ENCODE results near the gene OR4N2.
"Not testable (repeated sequence)": the region's sequence is repeated elsewhere in the genome, so short reads cannot be mapped to it uniquely, and the experiment has no call there.

Gene OR4N2

GRCh38 chr14:19796520-19797108 is 7.0 kb upstream of the OR4N2 start:
- H3K27me3 ChIP-seq (ENCODE audit: control insufficient read depth in 5 of 5, insufficient read depth in 4 of 5, low read length in 5 of 5); H3K4me3 ChIP-seq (ENCODE audit: low read depth in 1 of 5, low read length in 5 of 5); H3K36me3 ChIP-seq (ENCODE audit: control insufficient read depth in 5 of 5, insufficient read depth in 5 of 5, low read length in 5 of 5); H3K4me1 ChIP-seq (ENCODE audit: control insufficient read depth in 5 of 5, insufficient read depth in 5 of 5, low read length in 5 of 5); H3K27ac ChIP-seq (ENCODE audit: low read depth, low read length); H3K9ac ChIP-seq (ENCODE audit: low read length in 5 of 5); H3K9me3 ChIP-seq (ENCODE audit: control insufficient read depth in 5 of 5, low read length in 5 of 5): not testable (repeated sequence)

GRCh38 chr14:19799880-19800279 is 3.7 kb upstream of the OR4N2 start:
- Histone ChIP-seq H3K27ac (ENCODE audit: low read depth, low read length) (no peak overlapping the region), H3K9ac (ENCODE audit: low read length in 5 of 5) (no peak overlapping the region), H3K36me3 (ENCODE audit: control insufficient read depth in 5 of 5, insufficient read depth in 5 of 5, low read length in 5 of 5) (no peaks in the 10 kb centered on the region), H3K27me3 (ENCODE audit: control insufficient read depth in 5 of 5, insufficient read depth in 4 of 5, low read length in 5 of 5) (peaks cover 0 to 3% (median 0%) of the 10 kb centered on the region in 5 donors), H3K9me3 (ENCODE audit: control insufficient read depth in 5 of 5, low read length in 5 of 5) (peaks cover 0 to 6% (median 3%) of the 10 kb centered on the region in 5 donors), H3K4me3 (ENCODE audit: low read depth in 1 of 5, low read length in 5 of 5) (no peak overlapping the region), H3K4me1 (ENCODE audit: control insufficient read depth in 5 of 5, insufficient read depth in 5 of 5, low read length in 5 of 5) (no peaks in the 10 kb centered on the region)

- peaks cover 0 to 6% (median 3%) of the 10 kb centered on the region in 5 donors for H3K9me3 ChIP-seq (ENCODE audit: control insufficient read depth in 5 of 5, low read length in 5 of 5)
- no peak overlapping the region for H3K4me3 ChIP-seq (ENCODE audit: low read depth in 1 of 5, low read length in 5 of 5)
- no peaks in the 10 kb centered on the region for H3K36me3 ChIP-seq (ENCODE audit: control insufficient read depth in 5 of 5, insufficient read depth in 5 of 5, low read length in 5 of 5)
- no peak overlapping the region for H3K9ac ChIP-seq (ENCODE audit: low read length in 5 of 5)
- H3K27ac ChIP-seq (ENCODE audit: low read depth, low read length): no peak overlapping the region
- H3K27me3 ChIP-seq (ENCODE audit: control insufficient read depth in 5 of 5, insufficient read depth in 4 of 5, low read length in 5 of 5): peaks cover 0 to 3% (median 0%) of the 10 kb centered on the region in 5 donors
- H3K4me1 ChIP-seq (ENCODE audit: control insufficient read depth in 5 of 5, insufficient read depth in 5 of 5, low read length in 5 of 5): no peaks in the 10 kb centered on the region
These were observed 3.1 kb upstream of the OR4N2 start for GRCh38 chr14:19800282-19801117.

GRCh38 chr14:19801118-19801464 is 2.5 kb upstream of the OR4N2 start:
- Histone ChIP-seq H3K9me3 (ENCODE audit: control insufficient read depth in 5 of 5, low read length in 5 of 5) (peaks cover 0 to 6% (median 3%) of the 10 kb centered on the region in 5 donors), H3K27me3 (ENCODE audit: control insufficient read depth in 5 of 5, insufficient read depth in 4 of 5, low read length in 5 of 5) (peaks cover 0 to 3% (median 0%) of the 10 kb centered on the region in 5 donors), H3K4me3 (ENCODE audit: low read depth in 1 of 5, low read length in 5 of 5) (no peak overlapping the region), H3K9ac (ENCODE audit: low read length in 5 of 5) (no peak overlapping the region), H3K4me1 (ENCODE audit: control insufficient read depth in 5 of 5, insufficient read depth in 5 of 5, low read length in 5 of 5) (no peaks in the 10 kb centered on the region), H3K36me3 (ENCODE audit: control insufficient read depth in 5 of 5, insufficient read depth in 5 of 5, low read length in 5 of 5) (no peaks in the 10 kb centered on the region), H3K27ac (ENCODE audit: low read depth, low read length) (no peak overlapping the region)

- H3K36me3 ChIP-seq (ENCODE audit: control insufficient read depth in 5 of 5, insufficient read depth in 5 of 5, low read length in 5 of 5); H3K9ac ChIP-seq (ENCODE audit: low read length in 5 of 5); H3K27me3 ChIP-seq (ENCODE audit: control insufficient read depth in 5 of 5, insufficient read depth in 4 of 5, low read length in 5 of 5); H3K27ac ChIP-seq (ENCODE audit: low read depth, low read length); H3K4me3 ChIP-seq (ENCODE audit: low read depth in 1 of 5, low read length in 5 of 5); H3K4me1 ChIP-seq (ENCODE audit: control insufficient read depth in 5 of 5, insufficient read depth in 5 of 5, low read length in 5 of 5); H3K9me3 ChIP-seq (ENCODE audit: control insufficient read depth in 5 of 5, low read length in 5 of 5): not testable (repeated sequence)
These were observed 9.8 kb downstream of the OR4N2 start for GRCh38 chr14:19813171-19813920.

GRCh38 chr14:19819879-19820278 is 16.3 kb downstream of the OR4N2 start:
- not testable (repeated sequence) for H3K9me3 ChIP-seq (ENCODE audit: control insufficient read depth in 5 of 5, low read length in 5 of 5); H3K27me3 ChIP-seq (ENCODE audit: control insufficient read depth in 5 of 5, insufficient read depth in 4 of 5, low read length in 5 of 5)

GRCh38 chr14:19821016-19821415 is 17.4 kb downstream of the OR4N2 start:
- not testable (repeated sequence) for H3K9ac ChIP-seq (ENCODE audit: low read length in 5 of 5); H3K4me1 ChIP-seq (ENCODE audit: control insufficient read depth in 5 of 5, insufficient read depth in 5 of 5, low read length in 5 of 5); H3K4me3 ChIP-seq (ENCODE audit: low read depth in 1 of 5, low read length in 5 of 5); H3K27me3 ChIP-seq (ENCODE audit: control insufficient read depth in 5 of 5, insufficient read depth in 4 of 5, low read length in 5 of 5); H3K9me3 ChIP-seq (ENCODE audit: control insufficient read depth in 5 of 5, low read length in 5 of 5); H3K36me3 ChIP-seq (ENCODE audit: control insufficient read depth in 5 of 5, insufficient read depth in 5 of 5, low read length in 5 of 5); H3K27ac ChIP-seq (ENCODE audit: low read depth, low read length)

More at GRCh38 chr14:19819879-19820278, 16.3 kb downstream of the OR4N2 start:
- not testable (repeated sequence) for H3K4me1 ChIP-seq (ENCODE audit: control insufficient read depth in 5 of 5, insufficient read depth in 5 of 5, low read length in 5 of 5); H3K27ac ChIP-seq (ENCODE audit: low read depth, low read length); H3K9ac ChIP-seq (ENCODE audit: low read length in 5 of 5); H3K36me3 ChIP-seq (ENCODE audit: control insufficient read depth in 5 of 5, insufficient read depth in 5 of 5, low read length in 5 of 5); H3K4me3 ChIP-seq (ENCODE audit: low read depth in 1 of 5, low read length in 5 of 5)

- no peaks in the 10 kb centered on the region for H3K36me3 ChIP-seq (ENCODE audit: control insufficient read depth in 5 of 5, insufficient read depth in 5 of 5, low read length in 5 of 5)
- no peak overlapping the region for H3K4me3 ChIP-seq (ENCODE audit: low read depth in 1 of 5, low read length in 5 of 5)
- no peaks in the 10 kb centered on the region for H3K4me1 ChIP-seq (ENCODE audit: control insufficient read depth in 5 of 5, insufficient read depth in 5 of 5, low read length in 5 of 5)
- H3K9me3 ChIP-seq (ENCODE audit: control insufficient read depth in 5 of 5, low read length in 5 of 5): peaks cover 0 to 6% (median 0%) of the 10 kb centered on the region in 5 donors
- no peak overlapping the region for H3K9ac ChIP-seq (ENCODE audit: low read length in 5 of 5)
- no peak overlapping the region for H3K27ac ChIP-seq (ENCODE audit: low read depth, low read length)
- no peaks in the 10 kb centered on the region for H3K27me3 ChIP-seq (ENCODE audit: control insufficient read depth in 5 of 5, insufficient read depth in 4 of 5, low read length in 5 of 5)
These were observed 19.6 kb downstream of the OR4N2 start for GRCh38 chr14:19823178-19823577.

GRCh38 chr14:19823765-19824164 is 20.2 kb downstream of the OR4N2 start:
- H3K4me1 ChIP-seq (ENCODE audit: control insufficient read depth in 5 of 5, insufficient read depth in 5 of 5, low read length in 5 of 5): no peaks in the 10 kb centered on the region
- no peak overlapping the region for H3K27ac ChIP-seq (ENCODE audit: low read depth, low read length)
- no peak overlapping the region for H3K9ac ChIP-seq (ENCODE audit: low read length in 5 of 5)
- no peaks in the 10 kb centered on the region for H3K36me3 ChIP-seq (ENCODE audit: control insufficient read depth in 5 of 5, insufficient read depth in 5 of 5, low read length in 5 of 5)
- H3K9me3 ChIP-seq (ENCODE audit: control insufficient read depth in 5 of 5, low read length in 5 of 5): peaks cover 0 to 6% (median 0%) of the 10 kb centered on the region in 5 donors
- H3K27me3 ChIP-seq (ENCODE audit: control insufficient read depth in 5 of 5, insufficient read depth in 4 of 5, low read length in 5 of 5): no peaks in the 10 kb centered on the region
- H3K4me3 ChIP-seq (ENCODE audit: low read depth in 1 of 5, low read length in 5 of 5): no peak overlapping the region

GRCh38 chr14:19827626-19828244 is 24.2 kb downstream of the OR4N2 start:
- H3K27me3 ChIP-seq (ENCODE audit: control insufficient read depth in 5 of 5, insufficient read depth in 4 of 5, low read length in 5 of 5); H3K4me3 ChIP-seq (ENCODE audit: low read depth in 1 of 5, low read length in 5 of 5); H3K27ac ChIP-seq (ENCODE audit: low read depth, low read length); H3K4me1 ChIP-seq (ENCODE audit: control insufficient read depth in 5 of 5, insufficient read depth in 5 of 5, low read length in 5 of 5); H3K9me3 ChIP-seq (ENCODE audit: control insufficient read depth in 5 of 5, low read length in 5 of 5); H3K36me3 ChIP-seq (ENCODE audit: control insufficient read depth in 5 of 5, insufficient read depth in 5 of 5, low read length in 5 of 5); H3K9ac ChIP-seq (ENCODE audit: low read length in 5 of 5): not testable (repeated sequence)
